ENCODE measurements around the gene PRPS1L1.

DNA sequence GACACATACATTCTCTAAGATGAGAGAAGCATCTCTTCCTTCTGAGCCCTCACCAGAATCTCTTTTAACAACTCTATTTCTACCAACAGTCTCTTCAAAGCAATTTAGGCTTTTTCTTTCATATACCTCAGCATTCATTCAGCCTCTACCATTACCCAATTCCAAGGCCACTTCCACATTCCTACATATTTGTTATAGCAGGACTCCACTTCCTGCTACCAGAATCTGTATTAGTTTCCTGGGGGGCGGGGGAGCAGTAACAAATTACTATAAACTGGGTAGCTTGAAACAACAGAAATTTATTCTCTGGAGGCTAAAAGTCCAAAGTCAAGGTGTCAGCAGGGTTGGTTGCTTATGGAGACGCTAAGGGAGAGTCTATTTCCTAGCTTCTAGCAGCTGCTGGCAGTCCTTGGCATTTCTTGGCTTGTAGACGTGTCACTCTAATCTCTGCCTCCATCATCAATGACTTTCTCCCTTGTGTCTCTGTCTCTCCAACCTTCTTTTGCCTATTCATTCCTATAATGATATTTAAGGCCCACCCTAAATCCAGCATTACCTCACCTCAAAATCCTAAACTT, 7.4 kb downstream of the PRPS1L1 start:
- TF ChIP-seq POLR2A (IDR thresholded peaks at IDR 0.05; ENCODE audit: low read depth) (no peak), EP300 (IDR thresholded peaks at IDR 0.05) (no peak), CTCF (IDR thresholded peaks at IDR 0.05) (no peak), POLR2AphosphoS5 (IDR thresholded peaks at IDR 0.05) (no peak)

Data from esophagus muscularis mucosa (tissue), 4 donors.